Measurements from ENCODE around the gene SPATA6. TPM values are rescaled to one million over a fixed set of nuclear protein-coding genes. Genes with fewer than 3 reads are reported as not detected.
"Not testable (repeated sequence)": the region's sequence is repeated elsewhere in the genome, so short reads cannot be mapped to it uniquely, and the experiment has no call there.

The SPATA6 gene
- total RNA-seq, 3 donors from 2014 or later: 15.7 to 26.9 (median 15.8) TPM

DNA sequence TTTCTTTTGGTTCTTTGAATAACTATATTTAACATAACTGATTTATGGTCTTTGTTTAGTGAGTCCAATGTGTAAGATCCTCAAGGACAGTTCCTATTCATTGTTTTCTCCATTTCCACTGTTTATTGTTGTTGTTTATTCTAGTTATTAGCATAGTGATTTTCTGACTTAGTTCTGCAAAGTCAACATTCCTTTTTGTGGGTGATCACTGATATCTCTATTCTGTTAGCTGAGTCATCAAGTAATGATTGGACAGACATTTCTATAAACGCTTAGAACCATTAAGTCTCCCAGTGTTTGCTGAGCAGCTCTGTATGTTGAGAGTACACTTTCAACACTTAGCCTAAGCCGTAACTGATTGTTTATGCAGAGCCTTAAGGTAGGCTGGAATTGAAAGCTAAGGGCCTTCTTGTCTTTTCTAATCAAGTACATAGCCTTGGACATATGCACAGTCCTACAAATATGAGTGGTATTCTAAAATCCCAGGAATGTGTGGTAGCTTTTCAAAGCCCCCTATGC is 162.4 kb downstream of the SPATA6 start:
- ATAC-seq (no peak), DNase-seq (no peak)
- Histone ChIP-seq H3K36me3 (ENCODE audit: low read depth) (no peaks in the 10 kb centered on the region), H3K4me1 (ENCODE audit: low read depth) (no peaks in the 10 kb centered on the region), H3K9me3 (peaks cover 4% of the 10 kb centered on the region), H3K4me3 (no peak overlapping the region)
- intact Hi-C loops (cut with DNase I, micrococcal nuclease): no loop called here
- TF ChIP-seq, protein P1, sequence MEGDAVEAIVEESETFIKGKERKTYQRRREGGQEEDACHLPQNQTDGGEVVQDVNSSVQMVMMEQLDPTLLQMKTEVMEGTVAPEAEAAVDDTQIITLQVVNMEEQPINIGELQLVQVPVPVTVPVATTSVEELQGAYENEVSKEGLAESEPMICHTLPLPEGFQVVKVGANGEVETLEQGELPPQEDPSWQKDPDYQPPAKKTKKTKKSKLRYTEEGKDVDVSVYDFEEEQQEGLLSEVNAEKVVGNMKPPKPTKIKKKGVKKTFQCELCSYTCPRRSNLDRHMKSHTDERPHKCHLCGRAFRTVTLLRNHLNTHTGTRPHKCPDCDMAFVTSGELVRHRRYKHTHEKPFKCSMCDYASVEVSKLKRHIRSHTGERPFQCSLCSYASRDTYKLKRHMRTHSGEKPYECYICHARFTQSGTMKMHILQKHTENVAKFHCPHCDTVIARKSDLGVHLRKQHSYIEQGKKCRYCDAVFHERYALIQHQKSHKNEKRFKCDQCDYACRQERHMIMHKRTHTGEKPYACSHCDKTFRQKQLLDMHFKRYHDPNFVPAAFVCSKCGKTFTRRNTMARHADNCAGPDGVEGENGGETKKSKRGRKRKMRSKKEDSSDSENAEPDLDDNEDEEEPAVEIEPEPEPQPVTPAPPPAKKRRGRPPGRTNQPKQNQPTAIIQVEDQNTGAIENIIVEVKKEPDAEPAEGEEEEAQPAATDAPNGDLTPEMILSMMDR (IDR thresholded peaks at IDR 0.05): no peak

DNA sequence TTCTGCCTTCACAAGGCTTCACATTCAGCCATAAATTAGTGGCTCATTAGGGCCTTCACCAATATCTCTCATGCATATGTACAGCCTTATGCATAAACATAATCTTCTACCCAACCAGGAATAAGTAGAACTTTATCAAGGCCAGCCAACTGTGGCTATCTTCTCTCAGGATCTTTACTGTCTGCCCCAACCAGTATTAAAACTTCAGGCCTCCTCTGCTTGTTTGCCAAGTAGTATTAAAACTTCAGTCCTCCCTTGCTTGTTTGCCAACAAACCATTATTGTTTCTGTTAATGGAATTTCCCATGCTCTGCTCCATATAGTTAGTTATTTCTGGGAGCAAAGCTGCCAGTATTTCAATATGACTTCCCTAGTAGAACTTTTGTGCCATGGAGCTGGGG is 169.4 kb downstream of the SPATA6 start:
- intact Hi-C loops (cut with DNase I, micrococcal nuclease): no loop called here
- TF ChIP-seq, protein P1 (IDR thresholded peaks at IDR 0.05): no peak
- ATAC-seq (no peak), DNase-seq (no peak)
- peaks cover 7% of the 10 kb centered on the region for H3K9me3 ChIP-seq
- no peaks in the 10 kb centered on the region for H3K4me1 ChIP-seq (ENCODE audit: low read depth)
- no peak overlapping the region for H3K4me3 ChIP-seq
- H3K36me3 ChIP-seq (ENCODE audit: low read depth): no peaks in the 10 kb centered on the region

- Histone ChIP-seq H3K4me1 (ENCODE audit: low read depth) (no peaks in the 10 kb centered on the region), H3K4me3 (no peak overlapping the region), H3K36me3 (ENCODE audit: low read depth) (no peaks in the 10 kb centered on the region), H3K9me3 (no peaks in the 10 kb centered on the region)
- TF ChIP-seq, protein P1 (IDR thresholded peaks at IDR 0.05): no peak
- no peak for DNase-seq
- ATAC-seq: no peak
- intact Hi-C loops (cut with DNase I, micrococcal nuclease): no loop called here
These were observed 177.3 kb downstream of the SPATA6 start for GRCh38 chr1:48294656-48295055.

GRCh38 chr1:48294094-48294493 is 177.9 kb downstream of the SPATA6 start:
- DNase-seq; ATAC-seq; H3K9me3 ChIP-seq; H3K4me3 ChIP-seq; H3K4me1 ChIP-seq (ENCODE audit: low read depth); intact Hi-C loops (cut with DNase I, micrococcal nuclease); H3K36me3 ChIP-seq (ENCODE audit: low read depth): not testable (repeated sequence)

GRCh38 chr1:48292706-48293105 is 179.3 kb downstream of the SPATA6 start:
- H3K4me1 ChIP-seq (ENCODE audit: low read depth): no peaks in the 10 kb centered on the region
- H3K9me3 ChIP-seq: no peaks in the 10 kb centered on the region
- no peak overlapping the region for H3K4me3 ChIP-seq
- intact Hi-C loops (cut with DNase I, micrococcal nuclease): no loop called here
- TF ChIP-seq, protein P1 (IDR thresholded peaks at IDR 0.05): no peak
- no peak for ATAC-seq
- no peak for DNase-seq
- no peaks in the 10 kb centered on the region for H3K36me3 ChIP-seq (ENCODE audit: low read depth)

- ATAC-seq (no peak), DNase-seq (no peak)
- intact Hi-C loops (cut with DNase I, micrococcal nuclease): no loop called here
- TF ChIP-seq, protein P1 (IDR thresholded peaks at IDR 0.05): no peak
- Histone ChIP-seq H3K9me3 (no peaks in the 10 kb centered on the region), H3K4me1 (ENCODE audit: low read depth) (no peaks in the 10 kb centered on the region), H3K36me3 (ENCODE audit: low read depth) (no peaks in the 10 kb centered on the region), H3K4me3 (no peak overlapping the region)
These were observed 180.6 kb downstream of the SPATA6 start for GRCh38 chr1:48291421-48291820.
